ENCODE measurements around the gene BRF1.

BRF1 gene

DNA sequence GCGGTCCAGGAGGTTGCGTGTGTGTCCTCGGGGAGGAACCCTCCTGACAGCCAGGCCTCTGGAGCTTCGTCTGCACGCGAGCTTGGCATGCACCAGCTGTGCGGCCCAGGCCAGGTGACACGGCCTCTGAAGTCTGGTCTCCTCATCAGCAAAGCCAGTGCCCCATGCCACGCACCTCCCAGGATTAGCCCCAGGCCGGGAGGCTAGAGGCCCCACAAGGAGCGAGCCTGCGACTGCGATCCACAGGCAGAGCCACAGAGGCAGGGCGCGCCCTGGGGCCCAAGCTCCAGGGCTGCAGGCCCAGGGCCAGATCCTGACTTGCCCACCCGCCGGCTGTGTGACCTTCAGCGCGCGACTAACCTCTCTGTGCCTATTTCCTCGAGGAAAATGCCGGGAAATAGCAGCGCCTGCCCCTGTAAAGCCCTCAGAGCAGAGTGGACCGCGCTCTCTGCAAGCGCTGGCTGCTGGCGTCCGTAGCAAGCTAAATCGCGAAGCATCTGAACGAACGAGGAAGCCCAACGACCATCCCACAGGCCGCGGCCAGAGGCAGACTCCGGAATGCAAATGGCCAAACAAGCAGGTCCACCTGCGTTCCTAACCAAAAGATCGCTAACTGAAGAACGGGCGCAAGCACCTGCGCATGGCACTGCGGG, 53.0 kb downstream of the BRF1 start:
- H3K4me3 ChIP-seq (ENCODE audit: insufficient read depth in 1 of 2, low read depth in 1 of 2, low read length in 2 of 2): peak overlapping the region; percentile 49 to 85
- no peak overlapping the region for H2BK5ac ChIP-seq (ENCODE audit: low read depth, low read length, poor library complexity, severe bottlenecking)
- H2BK120ac ChIP-seq (ENCODE audit: low read depth, low read length): no peak overlapping the region
- no peak overlapping the region for H3K27ac ChIP-seq (ENCODE audit: low read length, poor library complexity, severe bottlenecking)
- H3K4me2 ChIP-seq (ENCODE audit: low read length, poor library complexity, severe bottlenecking): peak overlapping the region; percentile 82
- H4K8ac ChIP-seq (ENCODE audit: low read length): peak overlapping the region; percentile 85
- peaks cover 31% of the 10 kb centered on the region for H3K79me1 ChIP-seq (replicated peaks; ENCODE audit: low read length, poor library complexity, severe bottlenecking)
- no peak overlapping the region for H2AK5ac ChIP-seq (ENCODE audit: low read length, severe bottlenecking)
- 49% methylated on average over 42 of the region's 42 CpGs for WGBS
- peak overlapping the region in 1 of 2 experiments; percentile 64 for H2BK12ac ChIP-seq (ENCODE audit: low read length in 2 of 2)
- DNase-seq: peak; percentile 15
- H3K18ac ChIP-seq (ENCODE audit: low read depth in 1 of 2, low read length in 2 of 2): peak overlapping the region; percentile 11 to 52
- H3K27me3 ChIP-seq (ENCODE audit: control insufficient read depth in 1 of 2, insufficient read depth in 1 of 2, low read length in 2 of 2): no peaks in the 10 kb centered on the region
- H3K14ac ChIP-seq (ENCODE audit: low read length in 2 of 2): peak overlapping the region in 1 of 2 experiments; percentile 1
- H3K9me3 ChIP-seq (ENCODE audit: control insufficient read depth, low read length): no peaks in the 10 kb centered on the region
- H3K9ac ChIP-seq (ENCODE audit: low read length): peak overlapping the region; percentile 84
- peak overlapping the region in 1 of 2 experiments; percentile 12 for H3K4ac ChIP-seq (ENCODE audit: low read depth in 1 of 2, low read length in 2 of 2)
- peak overlapping the region; percentile 29 for H2AFZ ChIP-seq (ENCODE audit: low read depth, low read length)
- H3K4me1 ChIP-seq (ENCODE audit: control insufficient read depth, insufficient read depth, low read depth, low read length): peaks cover 16% of the 10 kb centered on the region
- no peak overlapping the region for H4K91ac ChIP-seq (ENCODE audit: low read length)
- peaks cover 39 to 44% of the 10 kb centered on the region in 2 experiments for H3K36me3 ChIP-seq (ENCODE audit: control insufficient read depth in 1 of 2, insufficient read depth in 2 of 2, low read depth in 1 of 2, low read length in 2 of 2)
- H2BK15ac ChIP-seq (ENCODE audit: low read depth, poor library complexity, severe bottlenecking): no peak overlapping the region
- H3K23ac ChIP-seq (ENCODE audit: low read length in 2 of 2): peak overlapping the region in 1 of 2 experiments; percentile 6

DNA sequence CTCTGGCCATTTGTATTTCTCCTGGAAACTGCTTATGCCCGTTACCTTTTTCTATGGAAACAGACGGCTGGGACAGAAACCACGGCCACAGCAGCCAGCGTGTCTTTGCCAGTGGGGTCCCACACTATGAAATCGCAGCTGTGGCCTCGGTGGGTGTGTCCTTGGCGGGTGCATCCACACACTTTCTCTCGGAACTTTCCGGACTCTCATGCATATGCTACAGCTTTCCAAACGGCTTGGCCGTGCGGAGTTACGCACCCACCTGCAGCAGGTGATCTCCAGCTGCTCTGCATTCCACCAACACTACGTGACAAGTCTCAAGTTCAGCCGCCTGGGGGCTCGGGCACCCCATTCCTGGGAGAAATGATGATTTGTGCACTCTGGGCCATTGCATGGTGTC, 53.8 kb downstream of the BRF1 start:
- no peak overlapping the region for H3K4ac ChIP-seq (ENCODE audit: low read depth in 1 of 2, low read length in 2 of 2)
- peaks cover 16% of the 10 kb centered on the region for H3K4me1 ChIP-seq (ENCODE audit: control insufficient read depth, insufficient read depth, low read depth, low read length)
- H3K9me3 ChIP-seq (ENCODE audit: control insufficient read depth, low read length): no peaks in the 10 kb centered on the region
- no peak overlapping the region for H3K14ac ChIP-seq (ENCODE audit: low read length in 2 of 2)
- no peak overlapping the region for H2BK5ac ChIP-seq (ENCODE audit: low read depth, low read length, poor library complexity, severe bottlenecking)
- no peak overlapping the region for H4K8ac ChIP-seq (ENCODE audit: low read length)
- H2AFZ ChIP-seq (ENCODE audit: low read depth, low read length): no peak overlapping the region
- H3K9ac ChIP-seq (ENCODE audit: low read length): no peak overlapping the region
- H3K27ac ChIP-seq (ENCODE audit: low read length, poor library complexity, severe bottlenecking): no peak overlapping the region
- 97% methylated on average over 16 of the region's 16 CpGs for WGBS
- no peak overlapping the region for H3K23ac ChIP-seq (ENCODE audit: low read length in 2 of 2)
- no peak for DNase-seq
- no peak overlapping the region for H3K4me2 ChIP-seq (ENCODE audit: low read length, poor library complexity, severe bottlenecking)
- no peak overlapping the region for H2BK120ac ChIP-seq (ENCODE audit: low read depth, low read length)
- H2BK12ac ChIP-seq (ENCODE audit: low read length in 2 of 2): no peak overlapping the region
- H3K79me1 ChIP-seq (replicated peaks; ENCODE audit: low read length, poor library complexity, severe bottlenecking): peaks cover 34% of the 10 kb centered on the region
- H2BK15ac ChIP-seq (ENCODE audit: low read depth, poor library complexity, severe bottlenecking): no peak overlapping the region
- H3K18ac ChIP-seq (ENCODE audit: low read depth in 1 of 2, low read length in 2 of 2): no peak overlapping the region
- H2AK5ac ChIP-seq (ENCODE audit: low read length, severe bottlenecking): no peak overlapping the region
- H3K36me3 ChIP-seq (ENCODE audit: control insufficient read depth in 1 of 2, insufficient read depth in 2 of 2, low read depth in 1 of 2, low read length in 2 of 2): peaks cover 32 to 37% of the 10 kb centered on the region in 2 experiments
- peak overlapping the region in 1 of 2 experiments; percentile 85 for H3K4me3 ChIP-seq (ENCODE audit: insufficient read depth in 1 of 2, low read depth in 1 of 2, low read length in 2 of 2)
- no peak overlapping the region for H4K91ac ChIP-seq (ENCODE audit: low read length)
- H3K27me3 ChIP-seq (ENCODE audit: control insufficient read depth in 1 of 2, insufficient read depth in 1 of 2, low read length in 2 of 2): no peaks in the 10 kb centered on the region

DNA sequence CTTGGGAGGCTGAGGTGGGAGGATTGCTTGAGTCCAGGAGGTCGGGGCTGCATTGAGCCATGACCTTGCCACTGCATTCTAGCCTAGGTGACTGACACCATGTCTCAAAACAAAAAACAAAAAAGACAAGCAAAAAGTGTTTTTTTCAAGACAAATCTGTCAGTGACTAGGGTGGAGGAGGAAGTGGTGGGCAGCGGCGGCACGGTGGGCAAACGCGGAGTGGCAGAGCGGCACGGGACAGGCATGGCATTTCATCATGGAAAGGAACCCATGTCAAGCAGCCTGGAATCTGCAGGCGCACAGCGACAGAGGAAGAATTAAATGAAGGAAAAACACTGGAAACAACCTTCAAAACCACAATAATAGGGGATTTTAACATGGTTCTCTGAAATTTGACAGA, 56.5 kb downstream of the BRF1 start:
- Histone ChIP-seq H3K36me3 (ENCODE audit: control insufficient read depth in 1 of 2, insufficient read depth in 2 of 2, low read depth in 1 of 2, low read length in 2 of 2) (peaks cover 12 to 23% of the 10 kb centered on the region in 2 experiments), H2BK5ac (ENCODE audit: low read depth, low read length, poor library complexity, severe bottlenecking) (no peak overlapping the region), H3K4ac (ENCODE audit: low read depth in 1 of 2, low read length in 2 of 2) (no peak overlapping the region), H2AK5ac (ENCODE audit: low read length, severe bottlenecking) (no peak overlapping the region), H3K18ac (ENCODE audit: low read depth in 1 of 2, low read length in 2 of 2) (no peak overlapping the region), H3K27ac (ENCODE audit: low read length, poor library complexity, severe bottlenecking) (no peak overlapping the region), H4K8ac (ENCODE audit: low read length) (no peak overlapping the region), H2BK12ac (ENCODE audit: low read length in 2 of 2) (no peak overlapping the region), H3K4me1 (ENCODE audit: control insufficient read depth, insufficient read depth, low read depth, low read length) (peaks cover 11% of the 10 kb centered on the region), H3K4me3 (ENCODE audit: insufficient read depth in 1 of 2, low read depth in 1 of 2, low read length in 2 of 2) (no peak overlapping the region), H2AFZ (ENCODE audit: low read depth, low read length) (no peak overlapping the region), H3K9me3 (ENCODE audit: control insufficient read depth, low read length) (no peaks in the 10 kb centered on the region), H2BK15ac (ENCODE audit: low read depth, poor library complexity, severe bottlenecking) (no peak overlapping the region), H3K23ac (ENCODE audit: low read length in 2 of 2) (no peak overlapping the region), H2BK120ac (ENCODE audit: low read depth, low read length) (no peak overlapping the region), H3K9ac (ENCODE audit: low read length) (no peak overlapping the region), H3K4me2 (ENCODE audit: low read length, poor library complexity, severe bottlenecking) (no peak overlapping the region), H4K91ac (ENCODE audit: low read length) (no peak overlapping the region), H3K14ac (ENCODE audit: low read length in 2 of 2) (no peak overlapping the region), H3K27me3 (ENCODE audit: control insufficient read depth in 1 of 2, insufficient read depth in 1 of 2, low read length in 2 of 2) (no peaks in the 10 kb centered on the region), H3K79me1 (replicated peaks; ENCODE audit: low read length, poor library complexity, severe bottlenecking) (peaks cover 35% of the 10 kb centered on the region)
- no peak for DNase-seq
- 89% methylated on average over 7 of the region's 10 CpGs for WGBS

DNA sequence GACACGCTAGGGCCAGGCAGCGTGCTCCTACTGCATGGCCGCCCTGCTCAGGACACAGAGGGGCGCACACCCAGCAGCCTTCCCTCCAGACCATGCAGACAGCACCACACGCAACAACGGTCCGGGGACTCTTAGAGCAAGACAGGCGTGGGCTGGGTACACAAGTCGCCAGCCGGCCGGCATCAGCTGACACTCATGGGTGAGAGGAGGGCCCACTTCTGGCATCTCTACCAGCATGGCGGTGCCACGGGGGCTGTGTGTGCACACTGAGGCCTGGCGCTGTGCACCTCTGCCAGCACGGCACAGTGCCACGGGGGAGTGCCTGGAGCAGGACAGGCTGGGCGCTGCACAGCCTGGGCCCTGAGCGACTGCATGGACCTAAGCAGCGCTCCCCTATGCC, 59.2 kb downstream of the BRF1 start:
- peaks cover 23% of the 10 kb centered on the region for H3K79me1 ChIP-seq (replicated peaks; ENCODE audit: low read length, poor library complexity, severe bottlenecking)
- 94% methylated on average over 19 of the region's 19 CpGs for WGBS

More for the DNA sequence above, 59.2 kb downstream of the BRF1 start:
- no peak for DNase-seq
- Histone ChIP-seq H2BK15ac (ENCODE audit: low read depth, poor library complexity, severe bottlenecking) (no peak overlapping the region), H3K4me1 (ENCODE audit: control insufficient read depth, insufficient read depth, low read depth, low read length) (no peaks in the 10 kb centered on the region), H2BK12ac (ENCODE audit: low read length in 2 of 2) (no peak overlapping the region), H3K27ac (ENCODE audit: low read length, poor library complexity, severe bottlenecking) (no peak overlapping the region), H3K4me3 (ENCODE audit: insufficient read depth in 1 of 2, low read depth in 1 of 2, low read length in 2 of 2) (no peak overlapping the region), H3K9me3 (ENCODE audit: control insufficient read depth, low read length) (no peaks in the 10 kb centered on the region), H2AK5ac (ENCODE audit: low read length, severe bottlenecking) (no peak overlapping the region), H4K8ac (ENCODE audit: low read length) (no peak overlapping the region), H2AFZ (ENCODE audit: low read depth, low read length) (no peak overlapping the region), H2BK120ac (ENCODE audit: low read depth, low read length) (no peak overlapping the region), H3K4ac (ENCODE audit: low read depth in 1 of 2, low read length in 2 of 2) (no peak overlapping the region), H3K27me3 (ENCODE audit: control insufficient read depth in 1 of 2, insufficient read depth in 1 of 2, low read length in 2 of 2) (no peaks in the 10 kb centered on the region), H3K4me2 (ENCODE audit: low read length, poor library complexity, severe bottlenecking) (no peak overlapping the region), H3K14ac (ENCODE audit: low read length in 2 of 2) (no peak overlapping the region), H2BK5ac (ENCODE audit: low read depth, low read length, poor library complexity, severe bottlenecking) (no peak overlapping the region), H3K18ac (ENCODE audit: low read depth in 1 of 2, low read length in 2 of 2) (no peak overlapping the region), H4K91ac (ENCODE audit: low read length) (no peak overlapping the region), H3K23ac (ENCODE audit: low read length in 2 of 2) (no peak overlapping the region), H3K36me3 (ENCODE audit: control insufficient read depth in 1 of 2, insufficient read depth in 2 of 2, low read depth in 1 of 2, low read length in 2 of 2) (peaks cover 7 to 14% of the 10 kb centered on the region in 2 experiments), H3K9ac (ENCODE audit: low read length) (no peak overlapping the region)

All from mesenchymal stem cell (in vitro differentiated cells and primary cell).